Dermis blood vessel endothelial cell (primary cell): Measurements from ENCODE around the gene ASCC1. TPM values are rescaled to one million over a fixed set of nuclear protein-coding genes. Genes with fewer than 3 reads are reported as not detected.
A peak's percentile ranks its signal among the peaks of the same experiment; 100 is the strongest.
"Not testable (repeated sequence)": the region's sequence is repeated elsewhere in the genome, so short reads cannot be mapped to it uniquely, and the experiment has no call there.

ENCODE experiments used
- DNase-seq: peaks from one replicate; pipeline ENCODE4 v3.0.0; 2010
- total RNA-seq: library from RNA; depleted of rRNA; stranded (reverse); fragments of >200 nt; gene quantifications from 2 replicates; pipeline ENCODE4 v1.2.3, GENCODE V29; 2014

ASCC1 gene, protein sequence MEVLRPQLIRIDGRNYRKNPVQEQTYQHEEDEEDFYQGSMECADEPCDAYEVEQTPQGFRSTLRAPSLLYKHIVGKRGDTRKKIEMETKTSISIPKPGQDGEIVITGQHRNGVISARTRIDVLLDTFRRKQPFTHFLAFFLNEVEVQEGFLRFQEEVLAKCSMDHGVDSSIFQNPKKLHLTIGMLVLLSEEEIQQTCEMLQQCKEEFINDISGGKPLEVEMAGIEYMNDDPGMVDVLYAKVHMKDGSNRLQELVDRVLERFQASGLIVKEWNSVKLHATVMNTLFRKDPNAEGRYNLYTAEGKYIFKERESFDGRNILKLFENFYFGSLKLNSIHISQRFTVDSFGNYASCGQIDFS
- total RNA-seq, result 33.5 and 38.3 TPM in 2 replicates

DNA sequence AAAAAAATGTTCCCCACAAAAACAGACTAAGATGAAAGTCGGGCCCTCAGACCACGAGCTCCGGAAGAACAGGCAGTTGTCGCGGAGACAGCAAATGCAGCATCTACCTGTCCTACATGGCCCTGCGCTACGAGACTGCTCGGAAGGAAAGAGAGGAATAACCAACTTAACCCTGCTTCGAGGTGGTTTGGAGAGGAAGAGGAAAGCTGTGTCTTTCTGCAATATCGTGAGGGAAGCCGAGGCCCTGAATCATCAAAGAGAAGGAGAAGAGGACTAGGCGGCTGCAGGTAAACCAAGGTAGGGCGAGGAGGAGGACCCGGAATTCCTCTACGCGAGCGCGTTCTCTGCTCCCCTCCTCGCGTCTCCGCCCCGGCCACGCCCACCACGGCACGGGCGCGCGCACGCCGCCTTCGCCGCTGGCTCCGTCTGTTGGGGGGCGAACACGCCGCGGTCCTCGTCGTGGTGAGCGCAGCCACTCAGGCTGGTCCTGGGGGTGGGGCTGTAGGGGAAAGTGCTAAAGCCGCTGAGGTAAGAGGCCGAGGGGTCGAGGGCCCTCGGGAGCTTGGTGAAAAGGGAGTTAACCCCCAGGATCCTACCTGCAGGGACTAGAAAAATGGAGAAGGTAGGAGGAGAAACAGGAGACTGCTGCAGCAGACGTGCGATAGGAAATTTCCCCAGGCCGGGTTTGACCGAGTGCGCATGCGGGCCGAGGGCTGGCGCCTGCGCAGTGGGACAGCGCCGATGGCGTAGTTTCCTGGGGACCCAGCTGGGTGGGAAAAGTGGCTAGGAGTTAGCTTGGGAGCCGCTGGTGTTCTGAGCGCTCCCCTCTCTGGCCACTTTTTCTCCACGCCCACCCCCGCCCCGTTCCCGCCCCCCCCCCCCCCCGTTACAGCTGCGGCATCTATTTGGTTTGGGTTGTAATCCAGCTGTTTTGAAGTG lies at the start of gene ASCC1, which contains the start of gene ANAPC16:
Gene ASCC1, minus strand, starts transcription at position 666 of the 939 bp plus-strand sequence. CDS start 2,978 bp downstream, outside the sequence.
Gene ANAPC16, plus strand, starts transcription at position 402 of the 939 bp plus-strand sequence. CDS start 7,903 bp downstream, outside the sequence.
- peak; percentile 94 for DNase-seq

DNA sequence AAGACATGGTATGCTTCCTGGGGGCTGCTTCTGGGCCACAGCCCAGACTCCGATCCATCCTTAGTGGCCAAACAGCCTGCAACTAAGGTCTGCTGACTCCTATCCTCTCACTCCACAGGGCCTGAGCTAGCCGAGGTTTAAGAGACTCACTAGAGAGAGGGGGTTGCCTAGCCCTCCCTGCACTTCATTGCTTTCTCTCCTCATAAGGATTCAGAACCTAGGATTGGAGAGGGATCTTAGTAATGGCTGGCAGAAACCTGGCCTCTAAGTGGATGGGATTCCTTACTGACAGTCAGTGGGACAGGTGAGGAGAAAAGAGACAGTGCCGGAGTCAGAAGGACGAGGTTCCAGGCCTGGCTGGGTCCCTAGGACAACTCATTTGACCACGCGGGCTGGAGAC lies 49.4 kb upstream of the ASCC1 start:
- no peak for DNase-seq

DNA sequence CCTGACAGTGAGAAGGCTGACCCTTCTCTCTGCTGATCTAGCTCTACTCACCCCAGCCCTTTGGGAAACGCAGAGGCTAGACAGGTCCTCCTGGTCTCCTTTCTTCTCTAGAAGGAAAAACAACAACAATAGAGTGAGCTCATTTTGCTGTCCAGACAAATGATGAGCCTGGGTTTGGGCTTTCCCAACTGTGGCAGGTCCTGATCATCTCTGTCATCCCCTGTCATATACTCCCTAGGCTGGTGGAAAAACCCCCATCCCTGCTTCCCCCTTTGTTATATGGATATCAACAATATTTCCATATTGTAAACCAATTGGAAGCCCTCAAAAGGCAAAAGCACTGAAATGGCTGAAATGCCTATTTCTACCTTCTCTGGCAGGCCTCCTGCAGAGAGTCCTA lies 48.5 kb upstream of the ASCC1 start:
- no peak for DNase-seq

DNA sequence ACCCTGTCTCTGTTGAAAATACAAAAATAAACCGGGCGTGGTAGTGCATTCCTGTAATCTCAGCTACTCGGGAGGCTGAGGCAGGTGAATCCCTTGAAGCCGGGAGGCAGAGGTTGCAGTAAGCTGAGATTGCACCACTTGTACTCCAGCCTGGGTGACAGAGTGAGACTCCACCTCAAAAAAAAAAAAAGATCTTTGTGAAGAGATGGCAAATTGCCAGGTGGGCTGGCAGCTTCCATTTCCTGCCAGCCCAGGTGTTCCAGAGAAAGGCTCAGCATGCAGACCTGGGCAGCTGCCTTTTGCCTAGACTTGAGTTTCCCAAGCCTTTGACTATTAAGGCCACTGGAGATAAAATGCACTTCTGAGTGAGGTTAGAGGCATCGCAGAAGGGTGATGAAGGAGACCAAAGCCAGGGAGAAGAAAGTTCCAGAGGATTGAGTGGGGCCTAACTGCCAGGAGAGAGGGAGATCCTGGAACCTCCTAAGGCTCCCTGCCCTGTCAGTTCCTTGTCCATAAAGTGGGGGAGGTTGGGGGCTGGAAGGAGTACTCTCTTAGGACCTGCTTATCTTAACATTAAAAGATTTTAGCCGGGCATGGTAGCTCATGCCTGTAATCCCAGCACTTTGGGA lies 47.7 kb upstream of the ASCC1 start:
- peak; percentile 66 for DNase-seq

DNA sequence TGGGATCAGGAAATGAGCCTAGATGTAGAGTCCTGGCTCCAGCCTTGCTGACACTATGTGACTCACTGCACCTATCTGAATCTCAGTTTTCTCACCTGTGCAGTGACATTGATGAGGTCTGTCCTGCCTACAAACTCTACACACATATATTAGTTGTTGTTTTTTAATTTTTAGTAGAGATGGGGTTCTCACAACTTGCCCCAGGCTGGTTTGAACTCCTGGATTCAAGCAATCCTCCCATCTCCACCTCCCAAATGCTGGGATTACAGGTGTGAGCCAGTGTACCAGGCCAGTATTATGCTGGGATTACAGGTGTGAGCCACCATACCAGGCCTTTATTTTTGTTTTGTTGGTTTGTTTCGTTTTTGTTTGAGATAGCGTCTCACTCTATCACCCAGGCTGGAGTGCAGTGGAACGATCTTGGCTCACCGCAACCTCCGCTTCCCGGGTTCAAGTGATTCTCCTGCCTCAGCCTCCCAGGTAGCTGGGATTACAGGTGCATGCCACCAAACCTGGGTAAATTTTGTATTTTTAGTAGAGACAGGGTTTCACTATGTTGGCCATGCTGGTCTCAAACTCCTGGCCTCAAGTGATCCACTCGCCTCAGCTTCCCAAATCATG lies 45.8 kb upstream of the ASCC1 start:
- DNase-seq, result no peak

DNA sequence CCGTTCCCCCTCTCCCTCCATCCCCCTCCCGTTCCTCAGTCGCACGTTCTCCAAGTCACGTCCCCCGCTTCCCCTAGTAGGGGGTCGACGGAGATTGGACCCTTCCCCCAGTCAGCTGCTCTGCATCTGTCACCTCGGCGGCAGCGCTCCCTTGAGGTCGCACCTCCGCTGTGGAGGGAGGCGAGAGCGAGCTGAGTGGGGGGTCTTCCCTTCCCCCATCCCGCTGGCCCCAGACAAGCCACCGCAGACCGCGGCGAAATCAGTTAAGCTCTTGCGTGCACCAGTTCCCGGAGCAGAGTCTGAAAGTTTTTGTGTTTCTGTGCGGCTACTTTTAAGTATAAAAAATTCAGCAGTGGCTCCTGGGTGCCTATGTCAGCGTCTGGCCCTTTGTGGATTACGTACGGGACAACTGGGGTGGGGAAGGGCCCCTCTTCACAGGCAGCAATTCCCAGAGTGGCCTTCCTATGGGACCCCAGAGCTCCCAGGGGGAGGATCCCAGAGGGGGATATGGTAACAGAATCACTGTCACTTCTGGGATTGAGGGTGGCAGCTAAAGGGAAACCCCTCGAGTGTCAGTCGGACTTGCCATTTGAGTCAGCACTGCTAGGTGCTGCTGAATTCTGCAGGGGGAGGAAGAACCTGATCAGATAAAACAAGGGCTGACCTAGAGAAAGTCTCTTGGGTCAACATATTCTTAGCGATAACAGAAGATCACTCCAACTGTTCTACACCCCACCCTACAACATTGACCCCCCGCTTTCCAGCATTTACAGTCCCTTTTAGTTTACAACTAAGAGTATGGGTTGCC lies 45.1 kb upstream of the ASCC1 start:
- DNase-seq, result no peak

DNA sequence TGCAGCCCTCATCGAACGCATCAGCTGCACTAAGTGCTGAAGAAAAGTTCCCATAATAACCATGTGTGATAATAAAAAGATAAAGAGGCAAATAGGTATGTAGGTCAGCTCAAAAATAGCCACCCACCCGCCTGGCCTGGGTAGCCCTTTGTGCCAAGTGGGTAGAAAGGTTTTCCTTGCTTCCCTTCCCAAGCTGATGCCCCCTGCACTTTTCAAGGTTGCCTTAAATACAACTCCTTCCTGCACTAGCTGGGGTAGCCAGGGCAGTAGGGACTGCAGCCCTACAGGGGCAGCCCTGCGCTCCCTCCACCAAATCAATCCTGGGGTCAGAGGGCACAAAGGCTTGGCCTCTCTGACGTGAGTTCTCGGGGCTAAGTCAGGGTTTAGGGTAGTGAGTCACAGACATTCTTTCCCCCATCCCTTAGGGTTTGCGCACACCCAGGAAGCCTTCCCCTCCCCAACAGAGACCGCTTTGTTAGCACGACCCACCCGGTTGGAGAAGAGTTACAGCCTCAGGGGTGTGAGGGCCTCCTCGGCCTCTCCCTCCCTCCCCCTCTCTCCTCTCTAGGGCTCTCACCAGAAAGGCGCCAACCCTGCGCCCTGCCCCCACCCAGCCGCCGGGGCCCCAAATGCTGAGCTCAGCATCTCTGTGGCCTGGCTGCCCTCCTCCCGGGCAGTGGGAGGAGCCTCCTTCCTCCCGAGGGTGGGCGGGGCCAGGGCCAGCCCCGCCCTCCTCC lies 44.3 kb upstream of the ASCC1 start:
- peak; percentile 39 for DNase-seq

DNA sequence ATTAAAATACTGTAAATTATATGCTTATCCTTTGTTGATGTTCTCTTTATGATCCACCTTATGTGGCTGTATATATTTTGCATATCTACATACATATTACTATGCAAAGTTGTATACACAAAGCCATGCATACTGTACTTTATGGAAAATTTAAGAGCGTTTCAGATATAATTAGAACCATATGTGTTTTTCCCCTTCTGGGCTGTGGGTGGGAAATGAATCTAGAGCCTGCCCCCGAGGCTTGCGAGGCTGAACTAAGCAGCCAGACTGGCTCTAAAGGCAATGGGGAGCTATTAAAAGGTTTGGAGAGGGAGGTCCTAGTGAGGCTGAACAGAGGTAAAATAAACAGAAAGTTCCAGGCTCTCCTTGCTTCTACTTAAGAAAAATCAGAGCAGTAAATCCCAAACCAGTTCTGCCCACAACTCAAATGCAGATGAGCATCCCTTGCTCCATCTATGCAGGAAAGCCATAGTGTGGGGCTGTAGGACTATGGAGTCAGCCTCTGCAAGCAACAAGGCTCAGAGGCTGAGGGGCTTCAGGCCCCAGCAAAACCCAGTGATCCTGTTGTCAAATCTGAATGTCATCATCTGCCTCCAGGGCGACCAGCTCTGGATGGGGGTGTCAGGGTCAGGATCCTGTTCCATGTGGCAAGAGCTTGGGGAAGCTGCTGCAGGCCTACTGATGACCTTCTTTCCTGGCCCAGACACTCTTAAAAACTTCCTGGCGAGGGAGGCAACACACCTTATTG lies 43.6 kb upstream of the ASCC1 start:
- no peak for DNase-seq

DNA sequence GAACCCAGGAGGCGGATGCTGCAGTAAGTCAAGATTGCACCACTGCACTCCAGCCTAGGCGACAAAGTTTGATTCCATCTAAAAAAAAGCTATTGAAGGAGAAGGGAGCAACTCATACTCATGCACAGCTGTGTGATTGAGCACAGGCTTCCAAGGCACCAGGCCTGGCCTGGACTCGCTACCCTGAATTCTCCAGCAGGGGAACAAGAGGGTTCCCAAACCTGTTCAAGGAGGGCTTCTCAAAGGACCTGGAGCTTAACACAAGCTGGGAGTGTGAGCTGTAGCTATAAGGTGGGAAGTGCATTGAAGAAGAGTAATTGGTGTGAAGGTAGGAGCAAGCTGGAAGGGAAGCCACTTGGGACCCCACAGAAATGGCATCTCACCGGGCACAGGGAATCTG lies 42.5 kb upstream of the ASCC1 start:
- DNase-seq, result no peak

DNA sequence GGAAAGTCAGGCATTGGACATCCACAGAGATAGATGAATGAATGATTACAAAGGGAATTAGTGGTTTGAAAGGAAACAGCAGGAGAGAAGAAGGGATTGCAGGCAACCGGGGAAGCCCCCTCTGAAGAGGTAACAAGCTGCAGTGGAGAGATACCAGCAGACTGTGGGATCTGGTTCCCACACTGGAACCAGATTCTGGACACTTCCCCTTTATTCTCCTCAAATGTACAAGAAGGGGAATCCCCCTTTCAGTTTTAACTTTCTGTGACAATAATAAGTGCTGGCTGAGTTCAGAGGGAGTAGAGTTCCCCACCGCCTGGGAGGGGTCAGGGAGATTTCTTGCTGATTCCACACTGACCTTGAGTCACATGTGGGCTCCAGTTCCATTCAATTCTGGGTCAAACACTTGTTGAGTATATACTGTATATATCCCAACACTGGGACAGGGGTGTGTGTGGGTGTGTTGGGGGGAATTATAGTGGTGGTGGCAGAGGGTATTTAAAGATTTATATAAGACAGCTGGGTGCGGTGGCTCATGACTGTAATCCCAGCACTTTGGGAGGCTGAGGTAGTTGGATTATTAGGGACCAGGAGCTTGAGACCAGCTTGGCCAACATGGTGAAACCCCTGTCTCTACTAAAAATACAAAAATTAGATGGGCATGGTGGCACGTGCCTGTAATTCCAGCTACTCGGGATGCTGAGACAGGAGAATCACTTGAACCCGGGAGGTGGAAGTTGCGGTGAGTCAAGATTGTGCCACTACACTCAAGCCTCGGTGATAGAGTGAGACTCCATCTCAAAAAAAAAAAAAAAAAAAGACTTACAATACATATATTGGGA lies 41.2 kb upstream of the ASCC1 start:
- no peak for DNase-seq

DNA sequence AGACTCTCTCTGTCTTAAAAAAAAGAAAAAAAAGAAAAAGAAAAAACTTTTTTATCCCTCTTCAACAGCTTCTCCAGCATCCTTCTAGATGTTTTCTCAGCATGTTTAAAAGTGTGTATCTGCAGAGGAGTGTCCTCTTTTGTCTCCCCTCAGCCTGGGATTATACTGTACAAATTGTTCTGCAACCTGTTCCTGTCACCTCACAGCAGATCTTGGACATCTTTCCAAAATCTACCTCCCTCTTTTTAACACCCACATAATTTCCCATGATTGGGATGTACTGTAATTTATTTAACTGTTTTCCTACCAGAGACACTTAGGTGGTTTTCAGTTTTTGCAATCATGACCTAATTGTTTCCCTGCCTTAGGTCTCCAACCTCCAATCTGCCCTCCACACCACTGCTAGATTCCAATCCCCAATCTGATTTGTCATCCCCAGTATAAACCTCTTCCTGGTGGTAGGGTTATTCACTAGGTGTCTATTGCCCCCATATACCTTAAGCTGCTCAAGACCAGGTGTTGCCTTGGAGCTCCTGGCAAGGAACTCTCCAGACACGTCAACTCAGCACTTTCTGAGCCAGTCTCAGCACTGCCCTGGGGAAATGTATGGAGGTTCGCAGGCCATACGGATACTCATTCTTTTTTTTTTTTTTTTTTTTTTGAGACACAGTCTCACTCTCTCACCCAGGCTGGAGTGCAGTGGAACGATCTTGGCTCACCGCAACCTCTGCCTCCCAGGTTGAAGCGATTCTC lies 40.1 kb upstream of the ASCC1 start:
- DNase-seq, result no peak

DNA sequence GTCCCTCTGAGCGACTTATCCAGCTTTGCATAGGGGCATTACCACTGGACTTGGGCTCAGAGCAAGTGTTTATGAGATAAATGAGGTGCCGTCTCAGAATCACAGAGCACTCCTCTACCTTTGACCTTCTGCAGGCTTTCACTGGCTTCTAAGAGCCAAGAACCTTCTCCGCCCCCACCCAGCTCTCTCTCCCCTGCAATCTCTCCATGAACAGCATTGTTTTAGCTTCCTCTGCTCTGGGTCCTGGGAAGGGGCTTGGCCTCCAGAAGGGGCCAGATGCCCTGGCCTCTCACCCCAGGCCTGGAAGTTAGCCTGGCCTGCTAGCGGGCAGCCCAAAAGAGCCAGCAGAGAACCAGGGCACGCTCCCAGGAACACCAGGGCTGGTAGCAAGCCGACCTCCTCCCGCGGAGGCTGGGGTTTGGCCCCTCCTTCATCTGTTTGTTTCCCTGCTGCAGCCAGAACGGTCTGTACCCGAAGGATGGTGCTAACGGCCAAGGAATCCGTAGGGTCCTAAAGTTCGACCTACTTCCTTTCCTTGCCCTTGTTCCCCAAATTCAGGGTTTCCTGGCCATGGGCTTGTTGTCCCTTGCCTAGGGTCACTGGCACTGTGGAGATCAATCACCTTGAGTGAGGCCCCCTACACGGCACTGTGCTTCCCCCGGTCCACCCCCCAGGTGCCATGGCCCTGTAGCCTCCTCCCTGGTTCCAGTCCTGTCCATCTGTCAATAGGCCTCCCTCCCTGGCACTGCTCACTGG lies 38.9 kb upstream of the ASCC1 start:
- peak; percentile 74 for DNase-seq

DNA sequence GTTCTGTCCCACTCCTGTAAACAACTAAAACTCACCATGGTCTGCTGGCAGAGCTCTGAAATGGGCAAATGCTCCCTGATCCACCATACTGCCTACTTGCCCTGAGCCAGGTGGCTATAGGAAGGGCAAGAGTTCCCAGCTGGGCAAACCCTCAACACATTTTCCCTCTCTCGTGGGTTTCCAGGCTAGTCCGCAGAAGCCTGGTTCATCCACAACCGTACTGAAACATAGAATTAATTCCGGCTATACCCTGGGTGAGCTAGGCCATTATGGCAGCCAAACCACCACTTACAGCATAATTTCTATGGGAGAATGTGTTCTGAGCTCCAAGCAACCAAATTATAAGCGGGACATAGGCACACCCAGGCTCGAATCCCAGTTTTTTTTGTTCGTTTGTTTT lies 37.5 kb upstream of the ASCC1 start:
- DNase-seq, result no peak

DNA sequence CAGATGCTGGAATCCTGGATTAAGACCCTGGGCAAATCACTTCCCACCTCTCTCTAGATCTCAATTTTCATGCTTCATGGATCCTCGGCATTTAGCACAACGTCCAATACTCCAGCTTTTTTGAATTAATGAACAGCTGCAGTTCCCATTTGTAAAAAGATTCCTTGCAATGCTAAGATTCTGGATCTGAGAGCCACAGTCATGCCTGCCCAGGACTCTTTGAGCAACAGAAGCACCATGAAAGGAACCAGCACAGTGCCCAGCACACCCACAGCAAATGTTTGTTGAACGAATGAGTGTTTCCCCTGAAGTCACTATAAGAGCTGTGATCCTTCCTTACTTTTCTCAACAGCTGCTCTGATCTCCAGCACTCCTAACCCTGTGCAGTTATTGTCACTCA lies 36.9 kb upstream of the ASCC1 start:
- no peak for DNase-seq

DNA sequence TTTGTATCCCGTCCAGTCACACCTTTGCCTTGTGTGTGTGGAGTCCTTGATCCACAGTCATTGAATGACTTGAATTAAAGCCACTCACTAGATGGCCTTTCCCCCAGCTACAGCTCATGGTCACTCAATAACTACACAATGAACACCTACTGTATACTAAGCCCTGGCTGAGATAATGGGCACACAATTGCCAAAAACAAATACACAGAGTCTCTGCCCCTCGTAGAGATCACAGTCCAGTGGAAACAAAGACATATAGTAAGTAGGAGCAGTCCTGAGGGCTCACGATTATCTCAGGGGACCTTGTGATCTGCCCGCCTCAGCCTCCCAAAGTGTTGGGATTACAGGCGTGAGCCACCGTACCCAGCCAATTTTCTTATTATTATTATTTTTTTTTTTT lies 35.6 kb upstream of the ASCC1 start:
- no peak for DNase-seq

DNA sequence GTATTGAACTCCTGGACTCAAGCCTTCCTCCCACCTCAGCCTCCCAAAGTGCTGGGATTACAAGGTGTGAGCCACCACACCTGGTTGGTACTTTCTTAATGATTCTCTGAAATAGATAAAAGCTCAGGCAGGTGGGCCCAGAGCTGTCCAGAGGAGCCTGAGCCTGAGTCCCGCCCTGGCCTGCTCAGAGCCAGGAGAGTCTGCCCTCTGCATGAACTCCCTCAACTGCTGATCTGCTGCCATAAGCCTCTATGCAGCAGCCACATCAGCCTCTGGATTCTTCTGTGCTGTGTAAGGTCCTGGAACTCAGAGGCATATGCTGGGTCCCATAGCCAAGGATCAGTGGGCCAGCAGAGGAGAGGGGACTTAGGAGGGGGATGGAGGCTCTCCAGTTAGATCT lies 34.6 kb upstream of the ASCC1 start:
- DNase-seq, result peak; percentile 25

DNA sequence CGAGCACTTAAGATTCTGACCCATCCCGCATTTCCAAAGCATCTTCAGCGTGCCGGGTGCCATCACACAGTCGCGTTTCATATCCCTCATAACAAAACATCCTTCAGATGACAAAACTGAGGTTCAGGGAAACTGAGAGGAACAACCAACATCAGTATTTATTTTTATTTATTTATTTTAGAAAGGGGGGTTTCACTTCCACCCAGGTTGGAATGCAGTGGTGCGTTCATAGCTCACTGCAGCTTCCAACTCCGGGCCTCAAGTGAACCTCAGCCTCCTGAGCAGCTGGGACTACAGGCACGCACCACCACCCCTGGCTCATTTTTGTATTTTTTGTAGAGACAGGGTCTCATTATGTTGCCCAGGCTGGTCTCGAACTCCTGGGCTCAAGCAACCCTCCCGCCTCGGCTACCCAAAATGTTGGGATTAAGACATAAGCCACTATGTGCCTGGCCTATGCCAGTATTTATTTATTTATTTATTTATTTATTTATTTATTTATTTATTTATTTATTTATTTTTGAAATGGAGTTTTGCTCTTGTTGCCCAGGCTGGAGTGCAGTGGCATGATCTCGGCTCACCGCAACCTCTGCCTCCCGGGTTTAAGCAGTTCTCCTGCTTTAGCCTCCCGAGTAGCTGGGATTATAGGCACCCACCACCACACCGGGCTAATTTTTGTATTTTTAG lies 33.2 kb upstream of the ASCC1 start:
- DNase-seq, result not testable (repeated sequence)
